Cardiac fibroblast (primary cell): ENCODE measurements around the gene SDK2.

ENCODE experiments used
- DNase-seq, 2 donors: peaks; one replicate each; pipeline versions ENCODE4 v3.0.0 to v3.0.0-alpha.2; 2010; ENCODE audit warnings: low read depth in 2 of 2
- H3K4me3 ChIP-seq, 2 donors: replicated peaks in 1 of 2; 1 replicate in 1 of 2; 2 replicates in 1 of 2; pipeline ENCODE4 v1.5.1; 2011; ENCODE audit warnings: low read depth in 2 of 2, low read length in 2 of 2, mild to moderate bottlenecking in 2 of 2, moderate library complexity in 1 of 2
- TF ChIP-seq, protein P1 (sequence below): IDR thresholded peaks from one replicate; pipeline ENCODE4 v1.5.1; 2011; ENCODE audit warnings: low read depth, mild to moderate bottlenecking, low read length, inconsistent platforms

SDK2 gene

DNA sequence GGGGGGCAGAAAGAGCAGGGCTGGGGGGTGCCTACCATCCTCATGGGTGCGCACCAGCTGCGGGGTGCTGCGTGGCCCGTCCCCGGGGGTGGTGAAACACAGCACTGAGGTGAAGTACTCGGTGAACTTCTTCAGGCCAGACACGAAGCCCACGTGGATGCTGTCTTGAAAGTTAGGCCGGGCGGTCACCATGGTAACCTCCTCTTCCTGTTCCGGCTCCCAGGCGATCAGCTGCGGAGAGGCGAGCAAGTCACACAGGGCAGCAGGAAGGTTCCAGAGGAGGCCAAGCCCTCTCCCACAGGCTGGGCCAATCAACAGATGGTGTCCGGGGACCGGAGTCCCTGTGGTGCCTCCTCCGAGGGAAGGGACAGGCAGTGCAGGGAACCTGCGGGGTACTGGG lies 242.3 kb downstream of the SDK2 start:
- TF ChIP-seq, protein P1, sequence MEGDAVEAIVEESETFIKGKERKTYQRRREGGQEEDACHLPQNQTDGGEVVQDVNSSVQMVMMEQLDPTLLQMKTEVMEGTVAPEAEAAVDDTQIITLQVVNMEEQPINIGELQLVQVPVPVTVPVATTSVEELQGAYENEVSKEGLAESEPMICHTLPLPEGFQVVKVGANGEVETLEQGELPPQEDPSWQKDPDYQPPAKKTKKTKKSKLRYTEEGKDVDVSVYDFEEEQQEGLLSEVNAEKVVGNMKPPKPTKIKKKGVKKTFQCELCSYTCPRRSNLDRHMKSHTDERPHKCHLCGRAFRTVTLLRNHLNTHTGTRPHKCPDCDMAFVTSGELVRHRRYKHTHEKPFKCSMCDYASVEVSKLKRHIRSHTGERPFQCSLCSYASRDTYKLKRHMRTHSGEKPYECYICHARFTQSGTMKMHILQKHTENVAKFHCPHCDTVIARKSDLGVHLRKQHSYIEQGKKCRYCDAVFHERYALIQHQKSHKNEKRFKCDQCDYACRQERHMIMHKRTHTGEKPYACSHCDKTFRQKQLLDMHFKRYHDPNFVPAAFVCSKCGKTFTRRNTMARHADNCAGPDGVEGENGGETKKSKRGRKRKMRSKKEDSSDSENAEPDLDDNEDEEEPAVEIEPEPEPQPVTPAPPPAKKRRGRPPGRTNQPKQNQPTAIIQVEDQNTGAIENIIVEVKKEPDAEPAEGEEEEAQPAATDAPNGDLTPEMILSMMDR: no peak
- peak; percentile 33 to 64 for DNase-seq
- no peak overlapping the region for H3K4me3 ChIP-seq

DNA sequence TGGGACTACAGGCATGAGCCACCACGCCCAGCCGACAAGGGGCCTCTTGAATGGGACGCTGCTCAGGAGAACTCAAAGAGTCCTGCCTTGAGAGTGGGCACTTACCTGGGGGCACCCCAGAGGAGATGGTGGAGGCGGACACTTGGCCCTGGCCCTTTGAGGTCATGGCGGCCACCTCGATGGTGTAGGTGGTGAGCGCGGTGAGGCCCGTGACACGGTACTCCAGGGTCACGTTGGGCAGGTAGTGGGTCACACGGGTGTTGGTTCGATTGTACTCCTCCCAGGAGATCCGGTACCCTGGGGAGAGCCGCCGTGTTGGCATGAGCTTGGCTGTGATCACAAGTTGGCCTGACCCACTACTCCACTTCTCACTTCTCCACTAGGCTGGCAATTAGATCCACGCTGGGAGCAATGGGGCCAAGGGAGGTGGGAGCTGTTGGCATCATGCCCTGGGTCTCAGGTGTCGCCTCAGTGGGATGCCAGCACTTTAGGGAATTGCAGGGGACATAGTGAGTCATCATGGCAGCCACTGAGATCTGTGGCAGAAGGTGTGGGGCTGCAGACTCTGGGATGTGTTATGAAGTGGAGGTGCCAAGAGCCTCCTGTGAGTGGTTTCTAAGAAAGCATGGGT lies 243.2 kb downstream of the SDK2 start:
- no peak for DNase-seq
- TF ChIP-seq, protein P1: no peak
- no peak overlapping the region for H3K4me3 ChIP-seq

DNA sequence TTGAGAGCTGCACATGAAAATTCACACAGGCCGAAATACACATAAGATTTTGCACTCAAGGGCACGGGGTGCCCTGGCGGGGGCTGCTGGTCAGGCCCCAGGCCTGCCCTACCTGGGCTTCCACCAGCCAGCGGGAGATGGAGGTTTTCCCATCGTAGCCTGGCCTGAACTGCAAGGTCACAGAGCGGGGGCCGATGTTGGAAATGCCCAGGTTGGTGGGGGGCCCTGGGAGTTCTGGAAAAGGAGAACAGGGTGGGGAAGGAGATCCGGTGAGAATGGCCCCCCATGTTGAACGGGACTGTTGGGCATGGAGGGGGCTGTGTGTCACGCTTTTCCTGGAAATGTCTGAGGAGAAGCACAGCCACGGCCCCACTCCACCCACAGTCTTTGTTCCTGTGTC lies 245.2 kb downstream of the SDK2 start:
- TF ChIP-seq, protein P1: no peak
- no peak for DNase-seq

DNA sequence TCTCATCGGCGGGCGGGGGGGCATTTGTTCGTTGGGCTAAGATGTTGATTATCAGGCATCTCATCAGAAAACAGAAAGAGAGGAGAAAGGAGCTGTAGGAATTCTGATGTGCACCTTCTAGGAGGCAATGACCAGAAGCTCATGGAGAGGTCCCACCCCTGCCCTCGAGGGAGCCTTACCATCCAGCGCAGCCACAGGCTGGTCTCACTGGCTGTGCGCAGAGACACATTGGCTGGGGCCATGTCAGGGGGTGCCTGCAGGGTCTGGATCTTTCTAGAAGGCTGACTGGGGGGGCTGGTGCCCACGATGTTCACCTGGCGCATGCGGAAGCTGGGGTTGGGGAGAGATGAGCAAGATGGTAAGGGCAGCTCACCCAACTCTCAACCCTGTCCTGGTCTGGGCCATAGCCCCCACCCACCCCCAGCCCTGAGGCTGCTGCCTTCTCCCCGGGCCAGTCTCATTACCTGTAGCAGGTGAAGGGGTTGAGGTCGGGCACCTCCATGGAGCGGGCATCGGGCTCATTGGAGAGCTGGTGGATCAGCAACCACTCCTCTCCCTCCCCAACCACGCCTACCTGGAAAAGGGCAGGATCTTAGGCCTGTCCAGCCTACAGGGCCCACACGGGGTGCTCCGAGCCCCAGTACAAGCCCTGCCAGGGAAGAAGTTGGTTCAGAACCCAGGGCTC lies 246.2 kb downstream of the SDK2 start:
- H3K4me3 ChIP-seq: no peak overlapping the region
- TF ChIP-seq, protein P1: no peak

More for the DNA sequence above, 245.2 kb downstream of the SDK2 start:
- H3K4me3 ChIP-seq: no peak overlapping the region

DNA sequence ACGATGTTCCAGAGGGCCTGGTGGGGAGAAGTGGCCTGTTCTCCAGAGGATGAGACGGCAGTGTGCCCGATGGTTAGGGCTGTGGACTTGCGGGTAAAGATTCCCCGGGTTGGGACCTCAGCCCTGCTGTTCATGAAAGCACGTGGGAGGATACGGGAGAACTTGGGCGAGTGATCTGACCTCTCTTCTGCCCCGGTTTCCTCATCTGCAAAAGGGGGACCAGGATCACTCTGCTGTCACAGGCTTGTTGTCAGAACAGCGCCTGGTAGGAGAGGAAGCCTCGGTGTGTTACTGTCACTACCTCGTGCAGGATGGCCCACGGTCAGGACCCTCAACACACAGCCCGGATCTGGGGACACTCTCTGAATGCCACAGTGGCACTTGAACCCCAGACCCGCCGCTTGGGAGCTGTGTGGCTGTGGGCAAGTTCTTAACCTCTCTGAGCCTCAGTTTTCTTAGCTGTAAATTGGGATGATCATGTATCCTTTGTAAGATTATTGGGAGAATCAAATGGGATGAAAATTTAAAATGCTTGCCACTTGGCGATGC lies 246.9 kb downstream of the SDK2 start:
- TF ChIP-seq, protein P1: no peak
- DNase-seq: no peak
- no peak overlapping the region for H3K4me3 ChIP-seq

More for the DNA sequence above, 246.2 kb downstream of the SDK2 start:
- DNase-seq: no peak

DNA sequence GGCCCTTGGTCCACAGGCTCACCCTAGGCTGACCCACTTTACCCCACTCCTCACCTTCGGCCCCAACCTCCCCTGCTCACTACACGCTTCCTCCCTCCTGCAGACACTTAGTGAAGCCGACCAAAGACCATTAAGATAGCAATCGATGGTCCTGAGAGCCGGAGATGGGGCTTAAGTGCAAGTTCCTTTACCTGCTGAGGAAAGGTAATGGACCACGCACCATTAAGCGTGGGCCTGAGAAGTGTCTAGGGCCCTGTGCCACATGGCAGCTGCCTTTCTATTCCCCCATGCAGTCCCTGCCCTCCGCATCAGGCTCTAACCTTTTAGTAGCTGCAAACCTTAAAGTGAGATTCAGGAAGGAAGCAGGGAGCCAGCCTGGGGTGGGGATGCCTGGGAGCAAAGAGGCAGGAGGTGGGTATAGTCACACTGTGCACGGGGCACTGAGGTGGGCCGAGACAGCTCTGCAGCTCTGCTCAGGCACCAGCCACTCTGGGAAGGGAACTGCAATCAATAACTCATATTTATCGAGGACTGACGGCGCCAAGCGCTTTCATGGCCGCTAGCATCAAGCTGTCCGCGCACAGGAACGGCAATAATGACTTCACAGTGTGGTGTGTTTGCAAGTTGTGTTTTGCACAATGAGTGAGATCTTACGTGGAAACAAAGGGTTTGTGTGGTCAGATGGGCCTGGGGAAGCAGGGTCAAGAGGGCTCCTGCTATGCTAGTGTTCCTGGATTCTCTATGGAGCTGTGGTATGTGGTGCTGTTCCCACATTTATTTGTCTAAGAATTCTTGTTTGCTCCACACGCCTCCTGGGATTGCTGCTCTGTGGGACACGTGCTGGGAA lies 247.6 kb downstream of the SDK2 start:
- H3K4me3 ChIP-seq: no peak overlapping the region
- TF ChIP-seq, protein P1: no peak
- DNase-seq: peak in 1 of 2 donors; percentile 9
